Epithelial cell of esophagus (primary cell): ENCODE data around the gene DRAP1.
A peak's percentile ranks its signal among the peaks of the same experiment; 100 is the strongest.

ENCODE experiments used
- DNase-seq: peaks from one replicate; pipeline ENCODE4 v3.0.0; 2010; ENCODE audit warnings: low read depth
- H3K4me3 ChIP-seq: 2 replicates; pipeline ENCODE4 v1.5.1; 2011; ENCODE audit warnings: mild to moderate bottlenecking, low read length, control low read depth
- CTCF ChIP-seq: IDR thresholded peaks from 2 replicates; pipeline ENCODE4 v1.5.1; 2011; ENCODE audit warnings: low read depth, mild to moderate bottlenecking, low read length, control low read depth, inconsistent platforms; ENCODE audit not compliant: insufficient read depth; ENCODE audit errors: missing control alignments

Gene DRAP1

GRCh38 chr11:65925397-65925796 is 6.2 kb downstream of the DRAP1 start:
- H3K4me3 ChIP-seq, result no peak overlapping the region
- DNase-seq, result no peak
- TF ChIP-seq CTCF, result no peak

GRCh38 chr11:65927904-65928397 is 8.7 kb downstream of the DRAP1 start:
- TF ChIP-seq CTCF, result no peak
- H3K4me3 ChIP-seq, result no peak overlapping the region
- no peak for DNase-seq

- H3K4me3 ChIP-seq, result no peak overlapping the region
- no peak for DNase-seq
- no peak for TF ChIP-seq CTCF
Observed at GRCh38 chr11:65928667-65929066, 9.4 kb downstream of the DRAP1 start.

GRCh38 chr11:65931773-65932557 is 12.7 kb downstream of the DRAP1 start:
- TF ChIP-seq CTCF, result no peak
- H3K4me3 ChIP-seq, result no peak overlapping the region
- no peak for DNase-seq

GRCh38 chr11:65932558-65932919 is 13.3 kb downstream of the DRAP1 start:
- no peak for TF ChIP-seq CTCF
- no peak overlapping the region for H3K4me3 ChIP-seq
- peak; percentile 24 for DNase-seq

- no peak for TF ChIP-seq CTCF
- DNase-seq, result no peak
- no peak overlapping the region for H3K4me3 ChIP-seq
Observed at GRCh38 chr11:65934014-65934413, 14.8 kb downstream of the DRAP1 start.

GRCh38 chr11:65937766-65938165 is 18.5 kb downstream of the DRAP1 start:
- no peak overlapping the region for H3K4me3 ChIP-seq
- no peak for DNase-seq
- TF ChIP-seq CTCF, result no peak
